ENCODE data around the gene BDKRB2.

The BDKRB2 gene

GRCh38 chr14:96204151-96205058 lies at the start of gene BDKRB2:
Gene BDKRB2 (plus strand): TSS chr14:96204839. CDS start chr14:96237108, 32,269 bp downstream.
- no peak for TF ChIP-seq CTCF (IDR thresholded peaks at IDR 0.05; ENCODE audit: insufficient read depth, missing control alignments)
- DNase-seq (ENCODE audit: insufficient read length, low spot score) (no peak), FAIRE-seq (no peak)

- TF ChIP-seq CTCF (IDR thresholded peaks at IDR 0.05; ENCODE audit: insufficient read depth, missing control alignments): no peak
- DNase-seq (ENCODE audit: insufficient read length, low spot score) (no peak), FAIRE-seq (no peak)
Measured at GRCh38 chr14:96154900-96155299, 49.7 kb upstream of the BDKRB2 start.

- TF ChIP-seq CTCF (IDR thresholded peaks at IDR 0.05; ENCODE audit: insufficient read depth, missing control alignments): no peak
- FAIRE-seq (no peak), DNase-seq (ENCODE audit: insufficient read length, low spot score) (no peak)
Measured at GRCh38 chr14:96156804-96157760, 47.6 kb upstream of the BDKRB2 start.

GRCh38 chr14:96158735-96159134 lies 45.9 kb upstream of the BDKRB2 start:
- DNase-seq (ENCODE audit: insufficient read length, low spot score) (no peak), FAIRE-seq (no peak)
- no peak for TF ChIP-seq CTCF (IDR thresholded peaks at IDR 0.05; ENCODE audit: insufficient read depth, missing control alignments)

DNA sequence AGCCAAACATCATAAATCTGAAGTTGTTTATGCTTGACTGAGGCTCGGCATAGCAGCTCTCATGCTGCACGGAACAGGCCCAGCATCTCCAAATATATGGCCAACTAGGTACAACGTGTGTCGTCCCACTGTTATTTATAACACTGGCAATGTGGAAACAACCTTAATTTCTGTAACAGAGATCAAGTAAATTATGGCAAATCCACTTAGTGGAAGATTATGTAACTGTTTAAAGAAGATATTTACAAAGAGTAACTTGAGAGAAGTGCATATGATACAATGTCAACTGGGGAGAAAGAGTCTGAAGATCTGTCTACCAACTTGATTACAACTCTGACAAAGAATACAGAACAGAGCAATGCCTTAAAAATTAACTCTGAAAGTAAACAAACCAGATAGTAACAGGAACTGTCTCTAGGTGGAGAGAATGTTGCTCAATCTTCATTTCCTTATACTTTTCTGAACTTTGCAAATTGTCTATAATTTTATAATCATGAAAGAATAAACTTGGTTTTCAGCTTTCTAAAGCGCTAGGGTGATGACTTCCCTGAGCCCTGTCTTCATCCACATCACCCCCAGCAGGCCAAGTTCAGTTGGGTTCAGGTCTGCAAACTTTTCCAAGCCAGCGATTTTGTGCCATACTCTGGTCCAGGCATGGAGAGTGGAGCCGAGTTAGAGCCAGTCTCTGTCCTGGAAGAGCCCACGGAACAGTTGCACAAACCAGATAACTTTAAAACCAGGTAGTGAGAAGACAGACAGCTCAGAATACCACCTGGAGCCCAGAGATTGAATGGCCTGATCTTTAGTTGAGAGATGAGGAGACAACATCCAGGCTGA lies 44.3 kb upstream of the BDKRB2 start:
- FAIRE-seq: no peak
- DNase-seq (ENCODE audit: insufficient read length, low spot score): no peak
- no peak for TF ChIP-seq CTCF (IDR thresholded peaks at IDR 0.05; ENCODE audit: insufficient read depth, missing control alignments)

GRCh38 chr14:96160913-96161310 lies 43.7 kb upstream of the BDKRB2 start:
- FAIRE-seq (no peak), DNase-seq (ENCODE audit: insufficient read length, low spot score) (no peak)
- no peak for TF ChIP-seq CTCF (IDR thresholded peaks at IDR 0.05; ENCODE audit: insufficient read depth, missing control alignments)
